Measurements from ENCODE around the gene APOBR. TPM values are rescaled to one million over a fixed set of nuclear protein-coding genes. Genes with fewer than 3 reads are reported as not detected.

The APOBR gene
- total RNA-seq, 1 experiment from 2014 or later = 0.09 TPM

- peak overlapping the region; percentile 96 for H3K27ac Mint-ChIP-seq (ENCODE audit: low read depth, unreplicated experiment)
- intact Hi-C loops (cut with micrococcal nuclease) = no loop called here
- POLR2A ChIA-PET = interaction anchor here (5.1 kb wide), 1 partner anchor 41 kb away, joined by 53 read pairs; the partner anchor contains the start of gene CLN3
- peak overlapping the region; percentile 23 for H3K4me3 Mint-ChIP-seq (ENCODE audit: unreplicated experiment)
- CTCF ChIA-PET = interaction anchor here (0.6 to 1.1 kb wide), 2 partner anchors 16 to 42 kb away, joined by 3 read pairs; no protein-coding TSS in a partner anchor
- H3K4me1 Mint-ChIP-seq (ENCODE audit: insufficient read depth, unreplicated experiment) = peaks cover 45% of the 10 kb centered on the region
- peaks cover 42% of the 10 kb centered on the region for H3K36me3 Mint-ChIP-seq (ENCODE audit: insufficient read depth, unreplicated experiment)
- BruUV-seq (replicated peaks) = no TSS peak
- no peaks in the 10 kb centered on the region for H3K27me3 Mint-ChIP-seq (ENCODE audit: insufficient read depth, unreplicated experiment)
- TF ChIP-seq CTCF (IDR thresholded peaks at IDR 0.05; ENCODE audit: unreplicated experiment) = no peak
- no peak for DNase-seq (ENCODE audit: unreplicated experiment)
- H3K9me3 Mint-ChIP-seq (ENCODE audit: unreplicated experiment) = peaks cover 8% of the 10 kb centered on the region
Measured at GRCh38 chr16:28532940-28533647, 38.7 kb downstream of the APOBR start.

- Mint-ChIP-seq H3K9me3 (ENCODE audit: unreplicated experiment) (peaks cover 8% of the 10 kb centered on the region), H3K4me3 (ENCODE audit: unreplicated experiment) (peak overlapping the region; percentile 56), H3K36me3 (ENCODE audit: insufficient read depth, unreplicated experiment) (peaks cover 44% of the 10 kb centered on the region), H3K27ac (ENCODE audit: low read depth, unreplicated experiment) (peak overlapping the region; percentile 96), H3K4me1 (ENCODE audit: insufficient read depth, unreplicated experiment) (peaks cover 53% of the 10 kb centered on the region), H3K27me3 (ENCODE audit: insufficient read depth, unreplicated experiment) (no peaks in the 10 kb centered on the region)
- intact Hi-C loops (cut with micrococcal nuclease) = no loop called here
- CTCF ChIA-PET = interaction anchor here (0.7 to 1.5 kb wide), 3 partner anchors 43 to 410 kb away, joined by 3 to 6 read pairs (median 5); partner anchors contain the start of gene CLN3
- no TSS peak for BruUV-seq (replicated peaks)
- DNase-seq (ENCODE audit: unreplicated experiment) = peak; percentile 96
- POLR2A ChIA-PET = interaction anchor here (0.6 to 5.1 kb wide), 4 partner anchors 9 to 43 kb away, joined by 3 to 53 read pairs (median 3); partner anchors contain the start of genes CLN3 and SGF29
- no peak for TF ChIP-seq CTCF (IDR thresholded peaks at IDR 0.05; ENCODE audit: unreplicated experiment)
Measured at GRCh38 chr16:28534542-28535373, 40.3 kb downstream of the APOBR start.

DNA sequence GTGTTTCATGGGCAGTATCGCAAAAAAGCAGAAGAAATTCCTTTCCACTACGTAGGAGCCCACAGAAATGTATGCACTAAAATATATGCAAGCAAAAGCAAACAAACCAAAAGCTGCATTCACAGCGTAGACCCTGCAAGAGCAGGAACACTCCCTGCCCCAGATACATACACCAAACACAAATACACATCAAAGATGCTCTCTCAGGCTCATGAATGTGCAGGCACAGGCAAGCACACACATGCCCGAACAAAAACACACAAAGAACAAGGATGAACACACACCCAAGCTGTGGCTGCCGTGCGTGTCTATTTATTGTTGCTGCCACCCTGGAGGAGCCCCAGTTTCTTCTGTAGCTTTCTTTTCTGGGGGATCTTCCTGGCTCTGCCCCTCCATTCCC, 42.6 kb downstream of the APOBR start:
- peak; percentile 82 for DNase-seq (ENCODE audit: unreplicated experiment)
- peaks cover 50% of the 10 kb centered on the region for H3K4me1 Mint-ChIP-seq (ENCODE audit: insufficient read depth, unreplicated experiment)
- CTCF ChIA-PET = no interaction called here
- no peak for TF ChIP-seq CTCF (IDR thresholded peaks at IDR 0.05; ENCODE audit: unreplicated experiment)
- H3K36me3 Mint-ChIP-seq (ENCODE audit: insufficient read depth, unreplicated experiment) = peaks cover 44% of the 10 kb centered on the region
- POLR2A ChIA-PET = interaction anchor here (0.7 to 2.1 kb wide), 5 partner anchors 17 to 285 kb away, joined by 3 to 17 read pairs (median 9); partner anchors contain the start of genes CLN3 and SGF29
- peak overlapping the region; percentile 79 for H3K4me3 Mint-ChIP-seq (ENCODE audit: unreplicated experiment)
- H3K27ac Mint-ChIP-seq (ENCODE audit: low read depth, unreplicated experiment) = peak overlapping the region; percentile 96
- intact Hi-C loops (cut with micrococcal nuclease) = no loop called here
- no peaks in the 10 kb centered on the region for H3K27me3 Mint-ChIP-seq (ENCODE audit: insufficient read depth, unreplicated experiment)
- BruUV-seq (replicated peaks) = no TSS peak
- H3K9me3 Mint-ChIP-seq (ENCODE audit: unreplicated experiment) = peaks cover 8% of the 10 kb centered on the region
